ENCODE measurements around the gene LCOR. TPM values are rescaled to one million over a fixed set of nuclear protein-coding genes. Genes with fewer than 3 reads are reported as not detected.

Gene LCOR
- total and polyA plus RNA-seq, 2 donors (not counting 1 experiment from before 2014, with no cell fraction given), result 15.0 to 15.7 TPM

DNA sequence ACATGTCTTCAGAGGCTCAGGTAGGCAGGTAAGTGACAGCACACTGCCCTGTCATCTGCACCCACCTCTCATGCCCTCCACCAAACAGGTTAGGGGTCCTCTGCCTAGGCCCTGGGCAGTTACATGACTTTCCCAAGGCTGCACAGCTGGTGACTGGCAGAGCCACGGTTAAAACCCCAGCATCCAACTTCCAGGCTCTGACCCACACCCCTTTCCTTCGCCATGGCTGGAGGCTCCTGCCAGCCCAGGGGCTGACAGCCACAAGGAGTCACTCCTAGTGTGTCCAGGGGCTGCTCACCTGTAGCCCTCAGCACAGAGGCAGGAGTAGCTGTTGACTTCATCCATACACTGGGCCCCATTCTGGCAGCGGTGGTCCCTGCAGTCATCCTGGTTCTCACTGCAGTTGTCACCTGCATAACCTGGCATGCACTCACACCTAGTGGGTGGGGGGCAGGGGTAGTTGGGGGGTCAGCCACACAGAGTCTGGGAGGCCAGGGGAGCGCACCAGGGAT, 178.7 kb downstream of the LCOR start:
- H3K4me2 ChIP-seq (ENCODE audit: extremely low read depth, insufficient read depth, low read length), result no peak overlapping the region
- no peak overlapping the region for H3K4me3 ChIP-seq (replicated peaks in 1 of 4; ENCODE audit: control extremely low read depth in 1 of 4, insufficient read depth in 1 of 4, low read depth in 3 of 4, low read length in 4 of 4)
- no peaks in the 10 kb centered on the region for H3K27me3 ChIP-seq (ENCODE audit: control insufficient read depth, insufficient read depth, low read length)
- H4K20me1 ChIP-seq (ENCODE audit: control insufficient read depth, extremely low read depth, insufficient read depth, low read length), result no peaks in the 10 kb centered on the region
- TF ChIP-seq CTCF (conservative IDR thresholded peaks at IDR 0.05 in 1 of 2, IDR thresholded peaks at IDR 0.05 in 1 of 2; ENCODE audit: low read depth in 1 of 2, low read length in 2 of 2) (no peak), EZH2 (IDR thresholded peaks at IDR 0.05; ENCODE audit: low read length, missing control alignments) (no peak)
- no peaks in the 10 kb centered on the region for H3K79me2 ChIP-seq (ENCODE audit: control insufficient read depth, insufficient read depth, low read length)
- no peaks in the 10 kb centered on the region for H3K9me3 ChIP-seq (ENCODE audit: control insufficient read depth, insufficient read depth, low read depth, low read length)
- no peak overlapping the region for H3K27ac ChIP-seq (ENCODE audit: insufficient read depth, low read length)
- H2AFZ ChIP-seq (ENCODE audit: low read length), result no peak overlapping the region
- no peaks in the 10 kb centered on the region for H3K36me3 ChIP-seq (ENCODE audit: control insufficient read depth, insufficient read depth, low read length)
- H3K9ac ChIP-seq (ENCODE audit: insufficient read depth, low read length), result no peak overlapping the region
- DNase-seq (ENCODE audit: low read depth in 2 of 2), result no peak
- H3K4me1 ChIP-seq (ENCODE audit: control insufficient read depth, extremely low read depth, insufficient read depth, low read length), result no peaks in the 10 kb centered on the region

DNA sequence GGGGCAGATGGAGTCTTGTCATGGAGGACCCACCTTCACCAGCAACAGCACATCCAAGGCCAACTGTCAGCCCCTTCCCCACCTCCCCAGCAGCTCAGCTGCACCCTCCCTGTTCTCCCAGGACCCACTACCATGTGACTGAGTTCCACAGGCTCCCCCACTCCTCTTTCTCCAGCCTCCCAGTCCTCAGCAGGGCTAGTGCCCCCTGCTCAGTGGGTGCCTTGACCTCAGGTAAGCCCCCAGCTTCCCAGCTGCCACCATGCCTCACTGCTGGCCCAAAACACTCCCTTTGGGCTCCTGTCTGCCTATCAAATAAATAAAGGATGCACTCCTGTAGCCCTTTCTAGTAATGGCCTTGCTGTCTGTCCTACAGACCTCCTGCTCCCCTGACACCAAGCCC, 179.3 kb downstream of the LCOR start:
- Histone ChIP-seq H3K27ac (ENCODE audit: insufficient read depth, low read length) (no peak overlapping the region), H3K27me3 (ENCODE audit: control insufficient read depth, insufficient read depth, low read length) (no peaks in the 10 kb centered on the region), H3K4me1 (ENCODE audit: control insufficient read depth, extremely low read depth, insufficient read depth, low read length) (no peaks in the 10 kb centered on the region), H3K9me3 (ENCODE audit: control insufficient read depth, insufficient read depth, low read depth, low read length) (no peaks in the 10 kb centered on the region), H3K9ac (ENCODE audit: insufficient read depth, low read length) (no peak overlapping the region), H2AFZ (ENCODE audit: low read length) (no peak overlapping the region), H3K4me2 (ENCODE audit: extremely low read depth, insufficient read depth, low read length) (no peak overlapping the region), H3K79me2 (ENCODE audit: control insufficient read depth, insufficient read depth, low read length) (no peaks in the 10 kb centered on the region), H3K4me3 (replicated peaks in 1 of 4; ENCODE audit: control extremely low read depth in 1 of 4, insufficient read depth in 1 of 4, low read depth in 3 of 4, low read length in 4 of 4) (no peak overlapping the region), H3K36me3 (ENCODE audit: control insufficient read depth, insufficient read depth, low read length) (no peaks in the 10 kb centered on the region), H4K20me1 (ENCODE audit: control insufficient read depth, extremely low read depth, insufficient read depth, low read length) (no peaks in the 10 kb centered on the region)
- TF ChIP-seq CTCF (conservative IDR thresholded peaks at IDR 0.05 in 1 of 2, IDR thresholded peaks at IDR 0.05 in 1 of 2; ENCODE audit: low read depth in 1 of 2, low read length in 2 of 2) (no peak), EZH2 (IDR thresholded peaks at IDR 0.05; ENCODE audit: low read length, missing control alignments) (no peak)
- DNase-seq (ENCODE audit: low read depth in 2 of 2), result no peak

DNA sequence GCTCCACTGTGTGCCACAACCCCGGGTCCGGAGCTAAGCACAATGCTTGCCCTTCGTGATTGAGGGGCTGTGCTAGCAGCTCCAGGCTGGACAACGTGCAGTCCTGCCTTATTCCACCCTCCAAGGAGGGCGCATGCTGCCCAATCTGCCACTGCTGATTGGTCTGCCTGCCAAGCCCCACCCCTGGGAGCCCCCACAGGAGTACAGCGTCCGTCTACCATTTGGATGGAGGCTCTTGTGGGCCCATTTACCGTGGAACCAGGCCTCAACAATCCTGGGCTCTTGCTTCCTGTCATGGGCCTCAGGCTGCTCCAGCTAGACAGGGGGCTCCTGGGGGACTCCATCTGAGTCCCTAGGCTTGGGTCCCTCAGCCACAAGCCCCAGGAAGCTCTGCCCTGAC, 180.4 kb downstream of the LCOR start:
- H4K20me1 ChIP-seq (ENCODE audit: control insufficient read depth, extremely low read depth, insufficient read depth, low read length), result no peaks in the 10 kb centered on the region
- H3K9ac ChIP-seq (ENCODE audit: insufficient read depth, low read length), result no peak overlapping the region
- no peaks in the 10 kb centered on the region for H3K79me2 ChIP-seq (ENCODE audit: control insufficient read depth, insufficient read depth, low read length)
- no peaks in the 10 kb centered on the region for H3K36me3 ChIP-seq (ENCODE audit: control insufficient read depth, insufficient read depth, low read length)
- H3K27me3 ChIP-seq (ENCODE audit: control insufficient read depth, insufficient read depth, low read length), result no peaks in the 10 kb centered on the region
- H2AFZ ChIP-seq (ENCODE audit: low read length), result no peak overlapping the region
- H3K4me3 ChIP-seq (replicated peaks in 1 of 4; ENCODE audit: control extremely low read depth in 1 of 4, insufficient read depth in 1 of 4, low read depth in 3 of 4, low read length in 4 of 4), result no peak overlapping the region
- no peaks in the 10 kb centered on the region for H3K9me3 ChIP-seq (ENCODE audit: control insufficient read depth, insufficient read depth, low read depth, low read length)
- no peak for TF ChIP-seq CTCF (conservative IDR thresholded peaks at IDR 0.05 in 1 of 2, IDR thresholded peaks at IDR 0.05 in 1 of 2; ENCODE audit: low read depth in 1 of 2, low read length in 2 of 2)
- H3K27ac ChIP-seq (ENCODE audit: insufficient read depth, low read length), result no peak overlapping the region
- no peak overlapping the region for H3K4me2 ChIP-seq (ENCODE audit: extremely low read depth, insufficient read depth, low read length)
- no peaks in the 10 kb centered on the region for H3K4me1 ChIP-seq (ENCODE audit: control insufficient read depth, extremely low read depth, insufficient read depth, low read length)
- no peak for DNase-seq (ENCODE audit: low read depth in 2 of 2)

Measured in fibroblast of lung (primary cell).